ENCODE data around the gene ZIC5.

The ZIC5 gene

DNA sequence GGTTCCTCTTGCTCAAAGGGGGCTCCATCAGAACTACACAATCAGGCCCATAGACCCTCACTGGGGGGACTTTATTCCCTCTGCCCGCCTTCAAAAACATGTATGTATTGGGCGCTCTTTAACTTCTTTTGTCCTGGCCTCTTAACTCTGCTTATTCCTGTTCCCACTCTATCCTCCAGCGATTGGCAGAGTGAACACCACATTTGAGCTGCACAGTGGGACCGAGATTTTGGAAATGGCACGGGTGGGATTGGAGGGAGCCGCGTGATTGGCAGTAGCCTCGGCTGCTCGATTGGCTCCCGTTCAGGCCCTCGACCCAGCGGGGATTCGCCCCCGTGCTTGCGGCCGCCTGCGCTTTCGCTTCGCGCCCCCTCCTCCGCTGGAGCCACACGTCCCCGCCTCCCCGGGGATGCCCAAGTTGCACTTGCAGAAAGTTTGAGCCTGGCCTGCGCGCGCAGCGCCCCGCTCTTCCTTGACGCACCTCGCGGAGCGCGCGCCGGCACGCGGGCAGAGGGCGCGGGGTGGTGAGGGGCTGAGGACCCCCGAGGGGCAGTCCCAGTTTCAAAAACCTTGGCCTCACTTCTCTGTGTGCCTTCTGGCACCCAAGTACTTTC, at the start of gene ZIC5:
TSS of gene ZIC5 (minus strand) at position 192 of the 614 bp plus-strand sequence. CDS start at position 28, 164 bp downstream.
- DNase-seq (ENCODE audit: low spot score) = no peak

DNA sequence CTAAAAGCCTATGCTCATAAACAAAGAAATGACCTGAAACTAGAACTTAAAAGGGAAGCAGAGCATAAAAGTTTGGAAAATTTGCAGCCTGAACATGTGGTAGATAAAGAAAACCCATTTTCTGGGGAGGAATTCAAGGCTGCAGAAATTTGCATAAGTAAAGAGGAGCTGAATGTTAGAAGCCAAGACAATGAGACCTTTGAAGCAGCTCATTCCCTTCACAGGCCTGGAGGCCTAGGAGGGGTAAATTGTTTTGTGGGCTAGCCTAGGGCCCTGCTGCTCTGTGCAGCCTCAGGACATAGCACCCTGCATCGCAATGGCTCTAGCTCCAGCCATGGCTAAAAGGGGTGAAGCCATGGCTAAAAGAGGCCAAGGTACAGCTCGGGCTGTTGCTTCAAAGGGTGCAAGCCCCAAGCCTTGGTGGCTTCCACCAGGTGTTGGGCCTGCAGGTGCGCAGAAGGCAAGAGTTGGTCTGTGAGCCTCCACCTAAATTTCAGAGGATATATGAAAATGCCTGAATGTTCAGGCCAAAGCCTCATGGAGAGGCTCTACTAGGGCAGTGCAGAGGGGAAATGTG, 48.3 kb upstream of the ZIC5 start:
- no peak for DNase-seq (ENCODE audit: low spot score)

GRCh38 chr13:100014621-100015020, 43.1 kb upstream of the ZIC5 start:
- DNase-seq (ENCODE audit: low spot score) = no peak

- no peak for DNase-seq (ENCODE audit: low spot score)
These were observed 26.7 kb upstream of the ZIC5 start for GRCh38 chr13:99998261-99998660.

DNA sequence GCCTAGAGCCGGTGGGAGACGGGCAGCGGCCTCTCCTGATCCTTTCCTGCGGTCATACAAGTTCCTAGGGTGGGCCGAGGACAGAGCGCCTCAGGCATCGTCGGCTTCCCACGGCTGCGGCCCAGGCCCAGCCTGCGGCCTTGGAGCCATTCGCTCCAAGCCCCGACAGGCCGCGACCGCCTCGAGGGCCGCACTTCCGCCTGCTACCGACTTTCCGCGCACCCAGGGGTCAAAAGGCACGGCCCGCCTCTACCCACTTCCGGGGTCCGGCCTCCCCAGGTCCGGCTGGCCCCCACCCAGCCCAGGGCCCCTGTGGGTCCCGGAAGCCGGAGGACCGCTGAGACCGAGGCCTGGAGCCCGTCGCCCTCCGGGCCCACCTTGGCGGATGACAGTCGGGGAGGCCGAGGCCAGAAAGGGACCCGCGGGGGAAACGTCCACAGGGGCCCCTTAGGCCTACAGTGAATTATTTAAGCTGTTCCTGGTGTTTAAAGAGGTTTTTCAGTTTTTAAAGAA, 26.2 kb upstream of the ZIC5 start:
- DNase-seq (ENCODE audit: low spot score) = no peak

DNA sequence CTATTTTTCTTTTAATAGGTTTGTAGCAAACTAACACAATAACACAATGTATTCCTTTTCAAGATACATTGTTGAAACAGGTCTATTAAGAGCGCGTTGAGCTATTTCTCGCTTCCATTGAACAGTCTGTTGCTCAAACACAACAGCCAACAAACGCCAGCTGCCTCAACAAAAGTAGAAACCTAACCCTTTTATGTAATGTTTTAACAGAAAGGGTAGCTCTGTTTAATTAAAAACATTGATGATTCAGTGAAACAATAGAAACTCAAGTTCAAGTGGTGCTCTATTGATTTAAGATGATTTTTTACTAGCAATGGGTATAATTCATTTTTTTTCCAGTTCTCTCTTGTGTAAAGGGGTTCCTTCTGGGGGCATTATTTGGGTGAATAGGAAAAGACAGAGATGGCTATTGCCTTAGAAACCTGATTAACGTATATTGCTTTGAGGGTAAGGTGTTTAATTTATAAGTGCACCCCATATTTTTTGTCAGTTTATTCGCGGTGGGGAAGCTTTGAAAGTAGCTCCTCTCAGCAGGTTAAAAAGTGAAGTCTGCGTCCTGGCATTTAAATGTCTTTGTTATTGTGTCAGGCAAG, 24.9 kb upstream of the ZIC5 start:
- DNase-seq (ENCODE audit: low spot score) = no peak

GRCh38 chr13:99995589-99996380, 24.2 kb upstream of the ZIC5 start:
- DNase-seq (ENCODE audit: low spot score) = peak; percentile 22

DNA sequence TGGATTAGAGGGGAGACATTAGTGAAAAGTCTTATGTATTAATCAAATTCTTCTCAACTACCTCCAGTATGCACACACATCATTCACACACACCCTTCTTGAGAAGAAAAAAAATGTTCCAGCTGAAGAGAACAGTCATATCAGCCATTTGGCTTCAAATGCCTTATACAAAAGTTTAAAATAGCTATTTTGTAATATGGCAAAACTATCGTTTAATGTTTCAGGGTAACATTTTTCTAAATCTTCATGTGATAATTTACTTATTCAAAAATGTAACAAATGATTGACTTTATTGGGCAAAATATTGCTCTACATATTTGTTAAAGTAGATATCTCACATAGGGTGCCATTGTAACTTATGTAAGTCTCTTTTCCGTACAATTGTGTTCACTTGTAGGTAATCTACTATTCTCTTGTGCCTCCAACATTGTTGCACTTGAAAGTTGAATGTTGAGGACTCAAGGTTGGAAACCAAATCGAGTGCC, 23.6 kb upstream of the ZIC5 start:
- DNase-seq (ENCODE audit: low spot score) = no peak

DNA sequence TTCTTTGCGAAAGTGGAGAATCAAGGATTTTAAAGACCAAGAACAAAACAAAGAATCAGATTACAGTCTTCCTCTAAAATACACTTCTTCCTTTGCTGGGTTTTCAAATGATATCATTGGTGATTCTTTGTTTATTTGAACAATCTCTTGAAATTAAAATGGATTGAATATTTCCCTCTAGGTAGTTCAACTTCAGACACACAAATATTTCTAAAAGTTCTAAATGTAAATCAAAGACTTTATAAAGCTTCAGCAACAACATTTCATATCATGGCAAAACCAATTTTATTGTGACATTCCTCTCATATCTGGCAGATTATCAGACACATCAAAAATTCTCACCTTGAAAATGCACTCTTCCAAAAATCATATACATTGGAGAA, 23.1 kb upstream of the ZIC5 start:
- no peak for DNase-seq (ENCODE audit: low spot score)

DNA sequence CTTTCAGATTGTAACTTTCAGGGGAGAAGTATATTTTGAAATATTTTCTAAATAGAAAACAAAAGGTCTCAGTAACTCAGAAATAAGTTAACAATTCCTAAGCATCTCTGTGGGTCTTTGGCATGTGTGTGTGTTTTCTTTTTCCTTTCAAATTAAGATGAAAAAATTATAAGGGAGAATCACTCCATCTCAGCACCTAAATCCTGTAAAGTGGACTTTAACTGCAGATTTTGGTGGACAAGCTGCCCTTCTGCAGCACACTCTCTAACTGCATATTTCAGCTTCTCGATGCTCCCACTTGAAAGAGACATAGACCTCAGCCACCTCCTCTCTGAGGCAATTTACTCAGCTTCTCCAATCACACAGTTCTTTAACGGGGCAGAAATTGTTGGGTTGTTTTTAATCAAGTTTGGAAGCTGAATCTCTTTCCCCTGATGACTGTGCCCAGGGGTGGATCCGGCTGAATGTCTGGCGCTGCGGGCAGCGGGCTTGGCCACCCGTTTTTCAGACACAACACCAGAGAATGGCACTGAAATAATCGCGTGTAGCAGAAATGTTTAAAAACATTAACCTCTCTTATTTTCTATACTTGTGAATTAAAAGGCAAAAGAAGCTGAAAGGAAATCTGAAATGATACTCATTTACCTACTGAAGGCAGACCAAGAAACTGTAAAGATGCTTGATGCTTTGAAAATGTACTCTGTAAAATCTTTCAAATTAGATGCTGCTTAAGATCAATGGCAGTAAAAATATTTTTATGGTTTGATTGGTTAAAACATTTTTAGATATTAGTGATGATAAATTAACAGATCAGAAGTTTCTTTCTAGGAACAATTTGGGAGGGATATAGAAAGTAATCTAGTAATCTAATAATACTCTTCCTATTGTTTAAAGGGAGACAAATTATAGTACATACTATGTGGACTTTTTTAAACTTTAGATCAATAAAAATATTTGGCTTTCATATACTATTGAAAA, 22.4 kb upstream of the ZIC5 start:
- no peak for DNase-seq (ENCODE audit: low spot score)

DNA sequence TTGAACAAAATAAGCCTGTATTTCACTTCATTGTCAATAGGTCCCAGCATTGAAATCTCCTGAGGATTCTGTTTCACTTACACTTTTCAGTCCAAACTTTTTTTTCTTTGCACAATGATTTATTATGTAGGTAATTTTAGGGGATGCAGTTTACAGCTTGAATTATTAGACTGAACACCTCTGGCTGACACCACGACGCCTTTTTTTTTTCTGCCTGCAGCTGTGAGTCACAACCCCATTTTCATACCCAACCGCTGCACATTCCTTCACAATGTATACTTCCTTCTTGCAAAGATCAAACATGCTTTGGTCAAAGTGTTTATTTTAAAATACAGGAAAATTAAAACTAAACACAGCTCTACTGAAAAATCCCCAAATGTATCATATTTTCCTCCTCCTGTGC, 21.4 kb upstream of the ZIC5 start:
- DNase-seq (ENCODE audit: low spot score) = no peak

- no peak for DNase-seq (ENCODE audit: low spot score)
These were observed 20.5 kb upstream of the ZIC5 start for GRCh38 chr13:99991828-99992775.

GRCh38 chr13:99991013-99991827, 19.7 kb upstream of the ZIC5 start:
- DNase-seq (ENCODE audit: low spot score) = no peak

DNA sequence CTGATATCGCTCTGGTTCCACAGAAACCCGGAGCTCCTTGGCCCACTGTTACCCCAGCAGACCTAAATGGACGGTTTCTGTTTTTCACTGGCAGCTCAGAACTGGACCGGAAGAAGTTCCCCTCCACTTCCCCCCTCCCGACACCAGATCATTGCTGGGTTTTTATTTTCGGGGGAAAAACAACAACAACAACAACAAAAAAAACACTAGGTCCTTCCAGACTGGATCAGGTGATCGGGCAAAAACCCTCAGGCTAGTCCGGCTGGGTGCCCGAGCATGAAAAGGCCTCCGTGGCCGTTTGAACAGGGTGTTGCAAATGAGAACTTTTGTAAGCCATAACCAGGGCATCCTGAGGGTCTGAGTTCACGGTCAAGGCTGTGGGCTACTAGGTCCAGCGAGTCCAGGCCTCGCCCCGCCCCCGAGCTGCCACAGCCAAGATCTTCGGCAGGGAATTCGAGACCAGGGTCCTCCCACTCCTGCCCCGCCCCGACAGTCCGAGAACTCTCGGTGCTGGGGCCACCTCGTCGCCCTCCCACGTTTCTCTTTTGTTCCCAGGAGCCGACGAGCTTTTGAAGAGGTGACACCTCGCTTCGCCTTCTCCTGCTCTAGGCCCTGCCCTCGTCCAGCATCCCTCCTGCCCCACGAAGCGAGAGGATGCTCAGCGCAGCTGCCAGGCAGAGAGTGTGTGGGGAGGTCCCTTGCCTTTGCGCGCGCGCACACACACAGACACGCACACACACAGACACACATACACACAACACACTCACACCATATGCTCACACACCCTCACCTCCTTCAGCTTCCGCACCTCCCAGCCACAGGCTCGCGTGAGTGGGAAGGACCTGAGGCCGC, 18.8 kb upstream of the ZIC5 start:
- DNase-seq (ENCODE audit: low spot score) = peak; percentile 1

GRCh38 chr13:99989276-99990125, 17.9 kb upstream of the ZIC5 start:
- no peak for DNase-seq (ENCODE audit: low spot score)

GRCh38 chr13:99988529-99989275, 17.1 kb upstream of the ZIC5 start:
- DNase-seq (ENCODE audit: low spot score) = no peak

Data from pons (tissue), 1 donor.